Stimulated activated CD8-positive, alpha-beta memory T cell treated with anti-CD3 and anti-CD28 coated beads, Interleukin-7, amount 100 ng/mL, for 4 hours (primary cell): ENCODE results near the gene PRRC2C.
"Not testable (repeated sequence)": the region's sequence is repeated elsewhere in the genome, so short reads cannot be mapped to it uniquely, and the experiment has no call there.

Experiments
- DNase-seq, 2 donors: peaks; one replicate each; pipeline ENCODE4 v3.0.0-alpha.2; 2020; ENCODE audit warnings: low read depth in 2 of 2

PRRC2C gene

GRCh38 chr1:171500304-171500703, 15.0 kb downstream of the PRRC2C start:
- no peak for DNase-seq

GRCh38 chr1:171500803-171501202, 15.5 kb downstream of the PRRC2C start:
- no peak for DNase-seq

GRCh38 chr1:171501305-171502024, 16.1 kb downstream of the PRRC2C start:
- no peak for DNase-seq

GRCh38 chr1:171506525-171507304, 21.4 kb downstream of the PRRC2C start:
- DNase-seq = no peak

GRCh38 chr1:171507435-171507834, 22.1 kb downstream of the PRRC2C start:
- no peak for DNase-seq

GRCh38 chr1:171509191-171509590, 23.9 kb downstream of the PRRC2C start:
- no peak for DNase-seq

- no peak for DNase-seq
Observed at GRCh38 chr1:171513743-171514142, 28.4 kb downstream of the PRRC2C start.

- no peak for DNase-seq
Observed at GRCh38 chr1:171515299-171515698, 30.0 kb downstream of the PRRC2C start.

GRCh38 chr1:171515741-171516140, 30.4 kb downstream of the PRRC2C start:
- DNase-seq = no peak

- DNase-seq = no peak
Observed at GRCh38 chr1:171521567-171521966, 36.2 kb downstream of the PRRC2C start.

- no peak for DNase-seq
Observed at GRCh38 chr1:171530676-171531075, 45.3 kb downstream of the PRRC2C start.

- no peak for DNase-seq
Observed at GRCh38 chr1:171532520-171532919, 47.2 kb downstream of the PRRC2C start.

GRCh38 chr1:171545523-171545922, 60.2 kb downstream of the PRRC2C start:
- DNase-seq = no peak

- DNase-seq = no peak
Observed at GRCh38 chr1:171550050-171550449, 64.7 kb downstream of the PRRC2C start.

- DNase-seq = not testable (repeated sequence)
Observed at GRCh38 chr1:171550598-171551100, 65.3 kb downstream of the PRRC2C start.

GRCh38 chr1:171553960-171554359, 68.6 kb downstream of the PRRC2C start:
- not testable (repeated sequence) for DNase-seq

GRCh38 chr1:171563675-171564074, 78.3 kb downstream of the PRRC2C start:
- no peak for DNase-seq

GRCh38 chr1:171566467-171566866, 81.1 kb downstream of the PRRC2C start:
- no peak for DNase-seq

- DNase-seq = no peak
Observed at GRCh38 chr1:171570295-171570694, 85.0 kb downstream of the PRRC2C start.

- DNase-seq = no peak
Observed at GRCh38 chr1:171576144-171576543, 90.8 kb downstream of the PRRC2C start.

GRCh38 chr1:171581226-171581625, 95.9 kb downstream of the PRRC2C start:
- no peak for DNase-seq

GRCh38 chr1:171581766-171582165, 96.4 kb downstream of the PRRC2C start:
- DNase-seq = no peak

- DNase-seq = no peak
Observed at GRCh38 chr1:171582589-171582988, 97.3 kb downstream of the PRRC2C start.
